D721Med (cell line): ENCODE measurements around the gene AMIGO2.

Experiments
- DNase-seq: peaks from one replicate; pipeline ENCODE4 v3.0.0; 2011; ENCODE audit warnings: low spot score; ENCODE audit not compliant: insufficient read length
- FAIRE-seq: peaks from 2 replicates; lab custom pipeline; 2011; peaks lifted over from hg19 to GRCh38; lab: Jason Lieb, UNC
- TF ChIP-seq, protein P1 (sequence below): IDR thresholded peaks from 2 replicates; pipeline ENCODE4 v1.5.1; 2012; ENCODE audit warnings: mild to moderate bottlenecking, control low read depth; ENCODE audit not compliant: insufficient read depth; ENCODE audit errors: missing control alignments

Gene AMIGO2

DNA sequence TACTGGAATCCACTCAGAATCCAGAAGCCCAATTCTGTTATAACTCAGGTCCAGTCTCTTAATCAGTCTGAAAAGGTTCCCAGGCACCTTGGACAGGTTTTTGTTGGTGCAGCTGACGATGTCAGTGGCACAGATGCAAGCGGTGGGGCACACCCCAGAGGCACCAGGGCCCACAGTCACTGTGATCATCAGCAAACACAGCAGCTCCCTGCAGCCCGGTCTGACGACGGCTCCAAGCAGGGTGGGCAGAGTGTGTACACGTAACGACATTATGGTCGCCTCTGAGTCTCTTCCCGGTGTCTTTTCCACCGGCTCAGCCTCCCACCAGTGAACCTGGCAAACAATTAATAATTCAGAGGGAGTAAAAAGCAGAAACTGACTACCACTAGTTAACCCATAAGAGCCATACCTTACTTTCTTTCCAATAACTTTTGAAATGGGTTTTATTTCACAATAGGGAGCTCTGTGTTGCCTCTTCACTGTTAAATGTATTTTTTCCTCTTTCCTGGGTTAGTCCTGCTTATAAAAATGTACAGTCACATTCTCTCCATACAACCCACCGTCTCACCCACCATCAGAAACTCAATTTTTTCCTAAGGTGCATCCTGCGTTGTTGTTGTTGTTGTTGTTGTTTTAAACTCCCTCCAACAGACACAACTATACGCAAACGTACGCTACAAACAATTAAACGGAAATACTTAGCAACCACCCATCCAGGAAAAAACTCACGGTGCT is 859 bp downstream of the AMIGO2 start:
- no peak for FAIRE-seq
- no peak for DNase-seq
- TF ChIP-seq, protein P1, sequence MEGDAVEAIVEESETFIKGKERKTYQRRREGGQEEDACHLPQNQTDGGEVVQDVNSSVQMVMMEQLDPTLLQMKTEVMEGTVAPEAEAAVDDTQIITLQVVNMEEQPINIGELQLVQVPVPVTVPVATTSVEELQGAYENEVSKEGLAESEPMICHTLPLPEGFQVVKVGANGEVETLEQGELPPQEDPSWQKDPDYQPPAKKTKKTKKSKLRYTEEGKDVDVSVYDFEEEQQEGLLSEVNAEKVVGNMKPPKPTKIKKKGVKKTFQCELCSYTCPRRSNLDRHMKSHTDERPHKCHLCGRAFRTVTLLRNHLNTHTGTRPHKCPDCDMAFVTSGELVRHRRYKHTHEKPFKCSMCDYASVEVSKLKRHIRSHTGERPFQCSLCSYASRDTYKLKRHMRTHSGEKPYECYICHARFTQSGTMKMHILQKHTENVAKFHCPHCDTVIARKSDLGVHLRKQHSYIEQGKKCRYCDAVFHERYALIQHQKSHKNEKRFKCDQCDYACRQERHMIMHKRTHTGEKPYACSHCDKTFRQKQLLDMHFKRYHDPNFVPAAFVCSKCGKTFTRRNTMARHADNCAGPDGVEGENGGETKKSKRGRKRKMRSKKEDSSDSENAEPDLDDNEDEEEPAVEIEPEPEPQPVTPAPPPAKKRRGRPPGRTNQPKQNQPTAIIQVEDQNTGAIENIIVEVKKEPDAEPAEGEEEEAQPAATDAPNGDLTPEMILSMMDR, result no peak

GRCh38 chr12:47078086-47078395 is 1.7 kb downstream of the AMIGO2 start:
- no peak for DNase-seq
- TF ChIP-seq, protein P1, result no peak
- FAIRE-seq, result no peak

DNA sequence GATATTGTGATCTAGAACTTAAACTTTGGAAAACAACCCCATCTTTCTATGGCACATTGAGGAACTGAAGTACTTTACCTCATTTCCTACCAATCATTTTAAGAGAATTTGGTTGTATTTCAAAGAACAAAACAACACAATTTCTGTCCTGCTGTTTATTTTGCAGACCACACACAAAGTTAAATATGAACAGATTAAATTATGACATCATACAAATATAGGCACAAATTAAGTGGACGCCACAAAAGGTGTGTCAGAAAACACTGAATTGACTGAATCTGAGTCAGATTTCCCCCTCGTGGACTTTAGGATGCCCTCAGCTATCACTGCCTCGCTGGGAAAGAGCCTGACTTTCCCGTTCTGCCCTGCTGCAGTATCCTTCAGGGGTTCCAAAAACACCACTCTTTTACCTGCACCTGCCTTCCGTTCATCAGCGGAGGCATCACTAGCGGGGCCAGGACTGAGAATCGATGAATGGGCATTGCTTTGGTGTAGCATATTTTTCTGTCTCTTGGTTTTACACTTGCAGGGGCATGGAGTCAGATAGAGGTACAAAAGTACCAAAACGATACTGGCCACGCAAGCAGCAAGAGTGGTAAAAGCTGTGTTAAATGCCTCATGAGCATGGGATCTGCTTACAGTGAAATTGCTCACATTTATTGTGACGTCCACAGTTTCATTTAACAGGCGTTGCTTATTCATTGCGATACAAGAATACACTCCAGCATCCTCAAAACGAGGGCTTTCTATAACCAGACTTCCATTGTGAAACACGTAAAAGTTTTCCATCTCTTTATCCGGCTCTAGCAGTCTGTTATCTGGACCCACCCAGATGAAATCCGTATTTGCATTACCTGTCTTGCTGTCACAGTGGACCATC is 2.3 kb downstream of the AMIGO2 start:
- no peak for DNase-seq
- FAIRE-seq, result no peak
- TF ChIP-seq, protein P1, result no peak

DNA sequence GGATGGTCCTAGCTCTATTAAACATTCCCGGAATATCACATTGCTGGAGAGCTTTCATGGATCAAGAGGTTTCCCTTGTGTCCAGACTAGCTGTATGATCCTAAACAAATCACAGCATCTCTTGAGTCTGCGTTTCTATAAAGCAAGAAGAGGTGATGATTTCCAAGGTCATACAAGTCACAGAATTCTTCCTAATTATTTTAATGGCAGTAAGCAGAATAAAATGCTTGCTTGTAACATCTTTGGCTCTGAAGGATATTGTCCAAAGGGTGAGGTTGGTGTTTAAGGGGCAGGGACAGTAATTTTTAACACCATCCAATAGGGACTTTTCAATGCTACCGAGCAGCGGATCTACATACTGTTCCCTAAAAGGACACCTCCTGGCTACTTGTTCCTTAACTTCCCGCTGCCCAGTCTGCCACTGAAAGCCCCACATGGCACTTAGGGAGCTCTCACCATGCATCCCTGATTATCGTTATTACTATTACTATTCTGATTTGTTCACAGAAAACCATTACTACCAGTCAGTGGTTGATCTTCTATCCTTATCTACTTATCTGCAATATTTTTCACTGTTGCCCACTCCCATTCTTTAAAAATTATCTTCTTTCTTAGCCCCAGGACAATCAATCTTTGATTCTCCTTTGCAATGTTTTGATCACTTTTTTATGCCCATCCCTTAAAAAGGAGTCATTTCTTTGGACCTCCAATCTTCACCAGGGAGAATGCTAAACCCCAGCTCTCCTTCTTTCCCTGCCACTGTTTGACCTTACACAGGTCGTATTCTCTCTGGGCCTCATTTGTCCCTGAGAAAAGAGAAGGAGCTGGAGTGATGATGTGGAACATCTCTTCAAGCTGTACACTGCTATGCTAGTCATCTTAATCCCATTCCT is 4.3 kb downstream of the AMIGO2 start:
- TF ChIP-seq, protein P1, result no peak
- DNase-seq (no peak), FAIRE-seq (no peak)

DNA sequence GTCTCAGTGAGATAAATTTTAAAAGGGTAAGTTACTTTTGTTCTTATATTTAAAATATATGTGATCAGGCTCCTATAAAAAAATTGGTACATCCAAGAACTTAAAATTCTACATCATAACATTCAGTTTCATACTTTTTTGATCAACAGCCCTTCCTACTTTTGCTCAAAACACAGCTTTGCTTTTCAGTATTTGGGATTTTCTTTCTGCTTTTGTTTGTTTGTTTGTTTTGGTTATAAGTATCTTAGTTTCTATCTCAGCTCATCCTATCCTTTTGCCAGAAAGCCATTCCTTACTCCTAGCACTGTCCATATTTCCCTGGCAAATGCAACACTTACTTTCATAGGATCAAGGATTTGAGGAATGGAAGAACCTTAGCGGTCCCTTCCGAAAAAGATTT is 5.0 kb downstream of the AMIGO2 start:
- TF ChIP-seq, protein P1, result no peak
- no peak for DNase-seq
- no peak for FAIRE-seq

DNA sequence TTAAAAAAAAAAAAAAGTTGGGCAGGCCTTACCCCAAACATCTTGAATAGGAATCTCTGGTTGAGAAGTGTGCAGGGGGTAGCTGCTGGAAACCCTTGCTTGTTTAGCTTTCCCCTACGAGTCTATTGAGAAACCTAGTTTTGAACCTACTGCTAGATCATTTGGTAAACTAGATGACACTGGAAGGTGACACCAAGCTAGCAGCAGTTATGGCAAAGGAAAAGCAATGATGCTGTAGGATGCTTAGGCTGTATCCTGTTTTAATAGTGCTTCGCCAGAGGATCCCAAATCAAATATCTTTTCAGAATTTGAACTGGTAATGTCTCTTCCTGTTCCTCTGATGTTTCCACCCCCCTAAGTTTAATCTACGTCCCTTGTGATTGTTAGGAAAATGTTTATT is 5.8 kb downstream of the AMIGO2 start:
- TF ChIP-seq, protein P1, result no peak
- DNase-seq (no peak), FAIRE-seq (no peak)
